HG02885 (cell line): ENCODE data around the gene TTC22.

Experiments
- ATAC-seq: cut with Tn5 transposase; IDR thresholded peaks from one replicate; pipeline ENCODE4 v1.9.1; 2021; ENCODE audit warnings: mild to moderate bottlenecking; ENCODE audit not compliant: unreplicated experiment, poor library complexity

The TTC22 gene

GRCh38 chr1:54810153-54810942, 9.2 kb upstream of the TTC22 start:
- ATAC-seq = peak; percentile 69

GRCh38 chr1:54809496-54810074, 8.5 kb upstream of the TTC22 start:
- ATAC-seq = no peak

GRCh38 chr1:54808443-54809207, 7.5 kb upstream of the TTC22 start:
- ATAC-seq = no peak

GRCh38 chr1:54807756-54808155, 6.6 kb upstream of the TTC22 start:
- no peak for ATAC-seq

GRCh38 chr1:54806931-54807611, 5.9 kb upstream of the TTC22 start:
- ATAC-seq = no peak

- no peak for ATAC-seq
These were observed 4.9 kb upstream of the TTC22 start for GRCh38 chr1:54805981-54806381.

GRCh38 chr1:54805466-54805865, 4.3 kb upstream of the TTC22 start:
- ATAC-seq = no peak

GRCh38 chr1:54804471-54805132, 3.5 kb upstream of the TTC22 start:
- ATAC-seq = no peak

- no peak for ATAC-seq
These were observed 2.8 kb upstream of the TTC22 start for GRCh38 chr1:54803761-54804470.

GRCh38 chr1:54800041-54800898, 853 bp downstream of the TTC22 start:
- ATAC-seq = no peak

- ATAC-seq = peak; percentile 65
These were observed 2.1 kb downstream of the TTC22 start for GRCh38 chr1:54798769-54799641.

GRCh38 chr1:54798206-54798605, 2.9 kb downstream of the TTC22 start:
- no peak for ATAC-seq

- no peak for ATAC-seq
These were observed 4.2 kb downstream of the TTC22 start for GRCh38 chr1:54796902-54797301.

GRCh38 chr1:54795841-54796468, 5.2 kb downstream of the TTC22 start:
- no peak for ATAC-seq

- ATAC-seq = no peak
These were observed 5.8 kb downstream of the TTC22 start for GRCh38 chr1:54795356-54795665.

- no peak for ATAC-seq
These were observed 6.4 kb downstream of the TTC22 start for GRCh38 chr1:54794451-54795355.
